Activated CD4-positive, alpha-beta T cell treated with anti-CD3 and anti-CD28 coated beads, Interleukin-2, amount 50 U/mL, for 4 hours (primary cell): ENCODE data around the gene VEGFA.

ENCODE experiments used
- DNase-seq, 2 experiments: peaks; one replicate each; pipeline ENCODE4 v3.0.0-alpha.2; 2020

Gene VEGFA

GRCh38 chr6:43760210-43761168 is 9.5 kb upstream of the VEGFA start:
- no peak for DNase-seq

GRCh38 chr6:43761666-43762409 is 8.2 kb upstream of the VEGFA start:
- no peak for DNase-seq

DNA sequence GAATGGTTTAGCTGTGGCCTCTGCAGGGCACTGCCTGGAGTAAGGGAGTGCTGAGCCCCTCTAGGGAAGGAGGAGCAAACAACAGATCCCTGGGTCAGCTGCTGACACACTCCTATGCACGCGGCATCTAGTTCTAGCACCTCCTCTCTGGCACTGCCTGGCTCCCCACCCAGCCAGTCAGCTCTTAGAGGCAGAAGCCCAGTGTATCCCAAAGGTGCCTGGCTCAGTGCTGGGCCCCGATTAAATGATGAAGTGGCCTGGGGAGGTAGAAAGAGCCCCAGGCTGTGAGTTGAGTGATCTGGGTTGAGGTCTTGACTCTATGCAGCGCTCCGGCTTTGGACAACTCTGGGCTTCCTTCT is 7.6 kb upstream of the VEGFA start:
- DNase-seq, result no peak

GRCh38 chr6:43762966-43763695 is 6.9 kb upstream of the VEGFA start:
- DNase-seq, result no peak

GRCh38 chr6:43763812-43764522 is 6.0 kb upstream of the VEGFA start:
- DNase-seq, result no peak

DNA sequence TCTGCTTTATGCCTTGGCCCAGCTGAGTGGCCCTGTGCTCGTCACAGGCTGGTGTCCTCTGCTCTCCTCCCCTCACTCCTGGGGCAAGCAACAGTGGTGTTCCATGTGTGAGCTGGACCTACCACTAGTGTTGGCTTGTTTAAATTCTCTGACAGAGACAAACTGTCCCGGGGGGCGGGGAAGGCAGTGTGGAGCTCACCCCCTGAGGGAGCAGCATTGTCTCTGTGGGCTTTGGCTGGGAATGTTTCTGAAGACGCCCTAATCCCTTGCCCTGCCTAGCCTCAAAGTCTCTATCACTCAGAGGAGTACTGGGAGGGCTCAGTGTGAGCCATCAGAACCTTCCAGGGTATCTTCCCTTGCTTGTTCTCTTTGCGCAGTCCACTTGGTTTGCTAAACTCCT is 5.2 kb upstream of the VEGFA start:
- no peak for DNase-seq

GRCh38 chr6:43765776-43766499 is 4.1 kb upstream of the VEGFA start:
- no peak for DNase-seq

GRCh38 chr6:43766500-43766853 is 3.5 kb upstream of the VEGFA start:
- no peak for DNase-seq

- no peak for DNase-seq
These were observed 3.0 kb upstream of the VEGFA start for GRCh38 chr6:43766964-43767461.

DNA sequence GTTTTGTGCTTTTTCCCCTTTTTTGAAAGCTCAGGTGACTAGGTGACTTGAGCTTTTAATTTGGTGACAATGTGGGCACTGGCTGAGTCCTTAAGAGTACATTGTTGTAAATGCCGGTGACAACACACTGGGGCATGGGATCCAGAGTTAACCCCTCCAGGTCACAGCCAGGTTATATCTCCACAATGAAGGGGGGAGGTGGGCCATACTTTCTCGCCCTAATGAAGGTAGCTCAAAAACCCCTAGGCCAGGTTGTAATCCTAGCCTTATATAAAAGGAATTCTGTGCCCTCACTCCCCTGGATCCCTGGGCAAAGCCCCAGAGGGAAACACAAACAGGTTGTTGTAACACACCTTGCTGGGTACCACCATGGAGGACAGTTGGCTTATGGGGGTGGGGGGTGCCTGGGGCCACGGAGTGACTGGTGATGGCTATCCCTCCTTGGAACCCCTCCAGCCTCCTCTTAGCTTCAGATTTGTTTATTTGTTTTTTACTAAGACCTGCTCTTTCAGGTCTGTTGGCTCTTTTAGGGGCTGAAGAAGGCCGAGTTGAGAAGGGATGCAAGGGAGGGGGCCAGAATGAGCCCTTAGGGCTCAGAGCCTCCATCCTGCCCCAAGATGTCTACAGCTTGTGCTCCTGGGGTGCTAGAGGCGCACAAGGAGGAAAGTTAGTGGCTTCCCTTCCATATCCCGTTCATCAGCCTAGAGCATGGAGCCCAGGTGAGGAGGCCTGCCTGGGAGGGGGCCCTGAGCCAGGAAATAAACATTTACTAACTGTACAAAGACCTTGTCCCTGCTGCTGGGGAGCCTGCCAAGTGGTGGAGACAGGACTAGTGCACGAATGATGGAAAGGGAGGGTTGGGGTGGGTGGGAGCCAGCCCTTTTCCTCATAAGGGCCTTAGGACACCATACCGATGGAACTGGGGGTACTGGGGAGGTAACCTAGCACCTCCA is 2.2 kb upstream of the VEGFA start:
- no peak for DNase-seq

DNA sequence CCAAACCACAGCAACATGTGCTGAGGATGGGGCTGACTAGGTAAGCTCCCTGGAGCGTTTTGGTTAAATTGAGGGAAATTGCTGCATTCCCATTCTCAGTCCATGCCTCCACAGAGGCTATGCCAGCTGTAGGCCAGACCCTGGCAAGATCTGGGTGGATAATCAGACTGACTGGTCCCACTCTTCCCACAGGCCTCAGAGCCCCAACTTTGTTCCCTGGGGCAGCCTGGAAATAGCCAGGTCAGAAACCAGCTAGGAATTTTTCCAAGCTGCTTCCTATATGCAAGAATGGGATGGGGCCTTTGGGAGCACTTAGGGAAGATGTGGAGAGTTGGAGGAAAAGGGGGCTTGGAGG is 1.5 kb upstream of the VEGFA start:
- DNase-seq, result no peak

GRCh38 chr6:43768983-43769525 is 957 bp upstream of the VEGFA start:
- no peak for DNase-seq

GRCh38 chr6:43770372-43771209 is 580 bp downstream of the VEGFA start:
- DNase-seq, result peak; percentile 13 to 24

DNA sequence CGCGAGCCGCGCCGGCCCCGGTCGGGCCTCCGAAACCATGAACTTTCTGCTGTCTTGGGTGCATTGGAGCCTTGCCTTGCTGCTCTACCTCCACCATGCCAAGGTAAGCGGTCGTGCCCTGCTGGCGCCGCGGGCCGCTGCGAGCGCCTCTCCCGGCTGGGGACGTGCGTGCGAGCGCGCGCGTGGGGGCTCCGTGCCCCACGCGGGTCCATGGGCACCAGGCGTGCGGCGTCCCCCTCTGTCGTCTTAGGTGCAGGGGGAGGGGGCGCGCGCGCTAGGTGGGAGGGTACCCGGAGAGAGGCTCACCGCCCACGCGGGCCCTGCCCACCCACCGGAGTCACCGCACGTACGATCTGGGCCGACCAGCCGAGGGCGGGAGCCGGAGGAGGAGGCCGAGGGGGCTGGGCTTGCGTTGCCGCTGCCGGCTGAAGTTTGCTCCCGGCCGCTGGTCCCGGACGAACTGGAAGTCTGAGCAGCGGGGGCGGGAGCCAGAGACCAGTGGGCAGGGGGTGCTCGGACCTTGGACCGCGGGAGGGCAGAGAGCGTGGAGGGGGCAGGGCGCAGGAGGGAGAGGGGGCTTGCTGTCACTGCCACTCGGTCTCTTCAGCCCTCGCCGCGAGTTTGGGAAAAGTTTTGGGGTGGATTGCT is 1.3 kb downstream of the VEGFA start:
- DNase-seq, result peak; percentile 61 to 66

GRCh38 chr6:43771858-43772680 is 2.1 kb downstream of the VEGFA start:
- DNase-seq, result peak; percentile 40 to 53

DNA sequence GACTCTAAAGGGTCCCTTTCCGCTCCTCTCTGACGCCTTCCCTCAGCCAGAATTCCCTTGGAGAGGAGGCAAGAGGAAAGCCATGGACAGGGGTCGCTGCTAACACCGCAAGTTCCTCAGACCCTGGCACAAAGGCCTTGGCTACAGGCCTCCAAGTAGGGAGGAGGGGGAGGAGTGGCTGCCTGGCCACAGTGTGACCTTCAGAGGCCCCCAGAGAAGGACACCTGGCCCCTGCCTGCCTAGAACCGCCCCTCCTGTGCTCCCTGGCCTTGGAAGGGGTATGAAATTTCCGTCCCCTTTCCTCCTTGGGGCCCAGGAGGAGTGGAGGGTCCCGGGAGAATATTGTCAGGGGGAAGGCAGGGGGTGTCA is 2.7 kb downstream of the VEGFA start:
- DNase-seq, result no peak

DNA sequence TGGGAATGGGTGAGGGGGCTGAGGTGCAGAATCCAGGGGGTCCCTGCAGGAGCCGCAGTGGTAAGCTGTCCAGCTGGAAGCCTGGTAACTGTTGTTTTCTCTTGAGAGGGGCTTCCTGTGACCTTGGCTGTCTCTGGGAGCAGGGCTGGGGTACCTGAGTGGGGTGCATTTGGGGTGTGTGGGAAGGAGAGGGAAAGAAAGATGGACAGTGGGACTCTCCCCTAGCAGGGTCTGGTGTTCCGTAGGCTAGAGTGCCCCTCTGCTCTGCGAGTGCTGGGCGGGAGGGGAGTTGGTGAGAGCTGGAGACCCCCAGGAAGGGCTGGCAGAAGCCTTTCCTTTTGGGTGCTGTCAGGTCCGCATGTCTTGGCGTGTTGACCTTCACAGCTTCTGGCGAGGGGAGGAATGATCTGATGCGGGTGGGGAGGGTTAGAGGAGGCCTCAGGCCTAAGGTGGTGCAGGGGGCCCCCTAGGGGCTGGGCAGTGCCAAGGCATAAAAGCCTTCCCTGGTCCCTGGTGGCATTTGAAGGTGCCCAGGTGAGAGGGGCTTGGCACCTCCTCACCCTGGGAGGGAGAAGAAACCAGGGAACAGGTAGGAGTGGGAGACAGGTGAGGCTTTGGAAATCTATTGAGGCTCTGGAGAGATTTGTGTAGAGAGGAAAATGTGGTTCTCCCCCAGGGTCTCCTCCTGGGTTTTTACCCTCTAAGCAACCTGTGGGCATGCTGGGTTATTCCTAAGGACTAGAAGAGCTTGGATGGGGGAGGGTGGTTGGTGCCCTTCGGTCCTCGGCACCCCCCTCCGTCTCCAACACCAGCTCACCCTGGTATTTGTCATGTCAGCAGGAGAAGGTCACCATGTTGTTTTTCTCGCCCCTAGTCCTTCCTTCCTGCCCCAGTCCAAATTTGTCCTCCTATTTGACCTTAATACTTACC is 3.3 kb downstream of the VEGFA start:
- DNase-seq, result peak; percentile 36 to 41
